Measurements from ENCODE around the gene PIGB. TPM values are rescaled to one million over a fixed set of nuclear protein-coding genes. Genes with fewer than 3 reads are reported as not detected.

The PIGB gene
- total RNA-seq, 4 donors from 2014 or later = 5.9 to 16.5 (median 13.0) TPM

- Histone ChIP-seq H3K27me3 (no peaks in the 10 kb centered on the region), H3K27ac (no peak overlapping the region), H3K36me3 (peaks cover 0 to 15% (median 0%) of the 10 kb centered on the region in 3 donors), H3K9me3 (no peaks in the 10 kb centered on the region), H3K4me3 (peak overlapping the region in 3 of 4 donors; percentile 70 to 95 (median 93)), H3K4me1 (peaks cover 0 to 46% (median 18%) of the 10 kb centered on the region in 3 donors)
- 16 to 19% methylated on average over 2 of the region's 2 CpGs for WGBS, 2 donors
- intact Hi-C loops (cut with DNase I) = no loop called here
- DNase-seq = no peak
- TF ChIP-seq POLR2A (IDR thresholded peaks at IDR 0.05) (no peak), CTCF (IDR thresholded peaks at IDR 0.05) (no peak)
These were observed 1.2 kb downstream of the PIGB start for GRCh38 chr15:55320238-55320550.

- WGBS, 2 donors = 63 to 74% methylated on average over 1 of the region's 1 CpG
- Histone ChIP-seq H3K36me3 (peaks cover 0 to 15% (median 0%) of the 10 kb centered on the region in 3 donors), H3K4me3 (no peak overlapping the region), H3K27me3 (no peaks in the 10 kb centered on the region), H3K4me1 (peaks cover 0 to 46% (median 18%) of the 10 kb centered on the region in 3 donors), H3K9me3 (no peaks in the 10 kb centered on the region), H3K27ac (no peak overlapping the region)
- DNase-seq = no peak
- intact Hi-C loops (cut with DNase I) = no loop called here
- TF ChIP-seq CTCF (IDR thresholded peaks at IDR 0.05) (no peak), POLR2A (IDR thresholded peaks at IDR 0.05) (no peak)
These were observed 1.9 kb downstream of the PIGB start for GRCh38 chr15:55320963-55321362.

- intact Hi-C loops (cut with DNase I) = no loop called here
- TF ChIP-seq CTCF (IDR thresholded peaks at IDR 0.05) (no peak), POLR2A (IDR thresholded peaks at IDR 0.05) (no peak)
- no peak overlapping the region for H3K27ac ChIP-seq
These were observed 3.4 kb downstream of the PIGB start for GRCh38 chr15:55322467-55322866.

GRCh38 chr15:55327387-55327786, 8.4 kb downstream of the PIGB start:
- intact Hi-C loops (cut with DNase I) = no loop called here
- 71 to 78% methylated on average over 1 of the region's 1 CpG for WGBS, 2 donors
- no peaks in the 10 kb centered on the region for H3K27me3 ChIP-seq
- no peaks in the 10 kb centered on the region for H3K4me1 ChIP-seq
- H3K27ac ChIP-seq = no peak overlapping the region
- TF ChIP-seq CTCF (IDR thresholded peaks at IDR 0.05) (no peak), POLR2A (IDR thresholded peaks at IDR 0.05) (no peak)
- peaks cover 0 to 57% (median 7%) of the 10 kb centered on the region in 3 donors for H3K36me3 ChIP-seq
- H3K4me3 ChIP-seq = no peak overlapping the region
- no peak for DNase-seq
- no peaks in the 10 kb centered on the region for H3K9me3 ChIP-seq

More at GRCh38 chr15:55322467-55322866, 3.4 kb downstream of the PIGB start:
- 78 to 81% methylated on average over 4 to 5 of the region's 5 CpGs for WGBS, 2 donors
- Histone ChIP-seq H3K36me3 (peaks cover 0 to 15% (median 0%) of the 10 kb centered on the region in 3 donors), H3K9me3 (no peaks in the 10 kb centered on the region), H3K4me3 (no peak overlapping the region), H3K4me1 (peaks cover 0 to 32% (median 15%) of the 10 kb centered on the region in 3 donors), H3K27me3 (no peaks in the 10 kb centered on the region)
- no peak for DNase-seq

- Histone ChIP-seq H3K4me1 (no peaks in the 10 kb centered on the region), H3K9me3 (no peaks in the 10 kb centered on the region), H3K27ac (no peak overlapping the region), H3K36me3 (peaks cover 0 to 96% (median 7%) of the 10 kb centered on the region in 3 donors), H3K27me3 (no peaks in the 10 kb centered on the region), H3K4me3 (no peak overlapping the region)
- TF ChIP-seq POLR2A (IDR thresholded peaks at IDR 0.05) = no peak
- TF ChIP-seq CTCF (IDR thresholded peaks at IDR 0.05) = no peak
- intact Hi-C loops (cut with DNase I) = no loop called here
- no peak for DNase-seq
- WGBS, 2 donors = 85 to 93% methylated on average over 5 of the region's 5 CpGs
These were observed 15.3 kb downstream of the PIGB start for GRCh38 chr15:55334371-55334770.

All from esophagus squamous epithelium (tissue), 5 donors.